ENCODE data around the gene TMEM223. TPM values are rescaled to one million over a fixed set of nuclear protein-coding genes. Genes with fewer than 3 reads are reported as not detected.

The TMEM223 gene
- total RNA-seq, 1 experiment from 2014 or later, result 22.2 TPM

DNA sequence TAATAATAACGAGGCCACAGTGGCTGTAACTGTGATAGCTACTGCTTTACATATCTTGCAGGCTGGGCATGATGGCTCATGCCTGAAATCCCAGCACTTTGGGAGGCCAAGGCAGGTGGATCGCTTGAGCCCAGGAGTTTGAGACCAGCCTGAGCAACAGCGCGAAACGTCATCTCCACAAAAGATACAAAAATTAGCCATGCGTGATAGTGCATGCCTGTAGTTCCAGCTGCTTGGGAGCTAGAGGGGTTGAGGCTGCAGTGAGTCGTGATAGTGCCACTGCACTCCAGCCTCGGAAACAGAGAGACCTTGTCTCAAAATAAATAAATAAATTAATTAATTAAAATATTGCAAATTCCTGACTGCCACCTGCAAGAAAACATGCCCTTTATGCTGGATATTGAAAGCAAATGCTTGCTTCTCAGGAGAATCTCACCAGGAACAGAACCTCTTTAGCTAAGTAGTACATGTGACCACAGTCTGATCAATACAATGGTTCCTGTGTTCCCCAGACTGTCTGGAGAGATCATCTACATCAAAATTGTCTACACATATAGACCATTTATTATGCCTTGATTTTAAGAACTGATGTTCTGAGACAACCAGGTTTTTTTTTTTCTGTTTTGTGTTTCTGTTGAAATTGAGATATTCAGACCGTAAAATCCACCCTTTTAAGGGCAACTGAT is 44.2 kb downstream of the TMEM223 start:
- no peak overlapping the region for H2AFZ ChIP-seq (ENCODE audit: low read length)
- DNase-seq, result no peak
- no peak overlapping the region for H2BK120ac ChIP-seq (ENCODE audit: low read depth, low read length, poor library complexity, severe bottlenecking)
- H3K79me2 ChIP-seq (ENCODE audit: insufficient read depth, low read length), result peaks cover 10% of the 10 kb centered on the region; the same call in 1 of the 2 replicates
- H2BK12ac ChIP-seq (ENCODE audit: insufficient read length, low read depth, low read length), result no peak overlapping the region
- H3K56ac ChIP-seq (ENCODE audit: insufficient read length, low read depth, low read length), result no peak overlapping the region
- no CpG with 5 or more reads among the region's 9 CpGs for WGBS (ENCODE audit: extremely low coverage, insufficient read length, low lambda C conversion rate)
- H3K4me1 ChIP-seq (ENCODE audit: insufficient read depth, low read length), result no peaks in the 10 kb centered on the region
- no peaks in the 10 kb centered on the region for H3K9me3 Mint-ChIP-seq
- no peak overlapping the region for H3K4me3 Mint-ChIP-seq
- H4K5ac ChIP-seq (ENCODE audit: insufficient read length, low read depth, low read length), result no peak overlapping the region
- no peak overlapping the region for H3K18ac ChIP-seq (ENCODE audit: insufficient read length, low read depth, low read length)
- H3K27ac Mint-ChIP-seq, result peak overlapping the region in 1 of 3 experiments; percentile 16; a peak in 1 of 7 replicates
- no peak overlapping the region for H3K9ac ChIP-seq (ENCODE audit: extremely low read depth, insufficient read length, low read length)
- TF ChIP-seq CTCF (conservative IDR thresholded peaks at IDR 0.05), result no peak
- no peaks in the 10 kb centered on the region for H4K20me1 ChIP-seq (ENCODE audit: control insufficient read depth, insufficient read depth, insufficient read length)
- H3K4me1 Mint-ChIP-seq, result peaks cover 0 to 4% of the 10 kb centered on the region in 2 experiments; a peak in 1 of 4 replicates
- H3K79me1 ChIP-seq (ENCODE audit: insufficient read depth, low read depth, low read length, poor library complexity, severe bottlenecking), result peaks cover 6% of the 10 kb centered on the region
- no peak overlapping the region for H3T11ph ChIP-seq (ENCODE audit: low read length)
- H3K23ac ChIP-seq (ENCODE audit: insufficient read length, low read depth, low read length), result no peak overlapping the region
- no peak overlapping the region for H3K4me2 ChIP-seq (ENCODE audit: insufficient read depth, insufficient read length, low read length)
- no peaks in the 10 kb centered on the region for H3K9me3 ChIP-seq (ENCODE audit: control insufficient read depth, low read depth, low read length)
- H3K23me2 ChIP-seq (ENCODE audit: insufficient read length, low read depth, low read length, poor library complexity, severe bottlenecking), result no peaks in the 10 kb centered on the region
- no peak overlapping the region for H3K4ac ChIP-seq (ENCODE audit: low read depth, low read length)
- no peak overlapping the region for H2BK20ac ChIP-seq (ENCODE audit: low read depth, low read length, poor library complexity, severe bottlenecking)
- no peak overlapping the region for H2BK5ac ChIP-seq (ENCODE audit: insufficient read length, low read length)
- H3K14ac ChIP-seq (ENCODE audit: insufficient read depth, low read length), result no peak overlapping the region
- no peak overlapping the region for H4K8ac ChIP-seq (replicated peaks; ENCODE audit: insufficient read length, low read depth, low read length)
- H3K36me3 Mint-ChIP-seq (ENCODE audit: insufficient read depth in 1 of 3, low read depth in 3 of 3), result peaks cover 21 to 32% (median 23%) of the 10 kb centered on the region in 3 experiments
- H3K27ac ChIP-seq (ENCODE audit: insufficient read length, low read depth, low read length), result no peak overlapping the region
- no peak overlapping the region for H4K91ac ChIP-seq (ENCODE audit: insufficient read length, low read depth, low read length)
- H3K27me3 Mint-ChIP-seq (ENCODE audit: low read depth), result no peaks in the 10 kb centered on the region
- no peak overlapping the region for H2AK5ac ChIP-seq (ENCODE audit: insufficient read length, low read length)
- no peak overlapping the region for H2BK15ac ChIP-seq (ENCODE audit: low read depth, low read length)
- H3K27me3 ChIP-seq (ENCODE audit: insufficient read depth, low read length), result no peaks in the 10 kb centered on the region

Small RNA genes lying within 50 kb of the gene (microRNA-seq; reads per million reads assigned to microRNA genes)
- gene MIR6514 (ENCODE audit: borderline microRNAs expressed), result not detected
- not detected for gene MIR6748 (ENCODE audit: borderline microRNAs expressed)

Other genes with a start within 250 kb of the TMEM223 start
- 13.9 and 15.2 TPM in 2 replicates for gene AHNAK, start 245.2 kb downstream of the TMEM223 start, total RNA-seq (2021)
- 1,790 and 1,800 TPM in 2 replicates for gene EEF1G, start 218.1 kb downstream of the TMEM223 start, total RNA-seq (2021)
- gene TUT1, start 200.5 kb downstream of the TMEM223 start, total RNA-seq (2021), result 20.7 and 24.9 TPM in 2 replicates
- 143 and 149 TPM in 2 replicates for gene MTA2, start 190.1 kb downstream of the TMEM223 start, total RNA-seq (2021)
- 35.3 and 40.6 TPM in 2 replicates for gene EML3, start 179.2 kb downstream of the TMEM223 start, total RNA-seq (2021)
- 0.79 and 1.0 TPM in 2 replicates for gene ROM1, start 178.7 kb downstream of the TMEM223 start, total RNA-seq (2021)
- gene B3GAT3, start 170.0 kb downstream of the TMEM223 start, total RNA-seq (2021), result 30.6 and 30.8 TPM in 2 replicates
- 387 TPM in 2 replicates for gene GANAB, start 145.4 kb downstream of the TMEM223 start, total RNA-seq (2021)
- 40.0 and 41.6 TPM in 2 replicates for gene INTS5, start 138.7 kb downstream of the TMEM223 start, total RNA-seq (2021)
- 139 and 150 TPM in 2 replicates for gene C11orf98, start 126.8 kb downstream of the TMEM223 start, total RNA-seq (2021)
- gene CSKMT, start 126.7 kb downstream of the TMEM223 start, total RNA-seq (2021), result 49.2 and 51.5 TPM in 2 replicates
- gene UQCC3, start 120.3 kb downstream of the TMEM223 start, total RNA-seq (2021), result 11.1 and 12.3 TPM in 2 replicates
- gene LBHD1, start 119.7 kb downstream of the TMEM223 start, total RNA-seq (2021), result 9.1 and 10.4 TPM in 2 replicates
- gene UBXN1, start 112.9 kb downstream of the TMEM223 start, total RNA-seq (2021), result 110 and 118 TPM in 2 replicates
- gene LRRN4CL, start 102.5 kb downstream of the TMEM223 start, total RNA-seq (2021), result 0.59 and 0.79 TPM in 2 replicates
- gene BSCL2, start 84.6 kb downstream of the TMEM223 start, total RNA-seq (2021), result 68.4 and 77.4 TPM in 2 replicates
- 3.2 and 3.4 TPM in 2 replicates for gene GNG3, start 84.3 kb downstream of the TMEM223 start, total RNA-seq (2021)
- 40.6 and 43.5 TPM in 2 replicates for gene HNRNPUL2, start 64.5 kb downstream of the TMEM223 start, total RNA-seq (2021)
- 31.6 and 33.4 TPM in 2 replicates for gene TTC9C, start 63.5 kb downstream of the TMEM223 start, total RNA-seq (2021)
- gene ZBTB3, start 37.8 kb downstream of the TMEM223 start, total RNA-seq (2021), result 39.7 and 43.4 TPM in 2 replicates
- gene POLR2G, start 30.4 kb downstream of the TMEM223 start, total RNA-seq (2021), result 126 and 129 TPM in 2 replicates
- gene TAF6L, start 20.6 kb downstream of the TMEM223 start, total RNA-seq (2021), result 37.7 and 44.2 TPM in 2 replicates
- gene TMEM179B, start 4.6 kb downstream of the TMEM223 start, total RNA-seq (2021), result 25.0 and 25.5 TPM in 2 replicates
- 65.5 and 69.0 TPM in 2 replicates for gene NXF1, start 13.4 kb upstream of the TMEM223 start, total RNA-seq (2021)
- 33.5 and 34.7 TPM in 2 replicates for gene STX5, start 40.0 kb upstream of the TMEM223 start, total RNA-seq (2021)
- gene TEX54, start 40.8 kb upstream of the TMEM223 start, total RNA-seq (2021), result 0.53 and 1.2 TPM in 2 replicates
- gene WDR74, start 47.6 kb upstream of the TMEM223 start, total RNA-seq (2021), result 121 and 124 TPM in 2 replicates
- gene SLC3A2, start 88.9 kb upstream of the TMEM223 start, total RNA-seq (2021), result 289 and 290 TPM in 2 replicates
- gene CHRM1, start 129.4 kb upstream of the TMEM223 start, total RNA-seq (2021), result not detected in 2 replicates
- gene SLC22A6, start 193.0 kb upstream of the TMEM223 start, total RNA-seq (2021), result not detected in 2 replicates
- gene SLC22A8, start 223.8 kb upstream of the TMEM223 start, total RNA-seq (2021), result not detected in 2 replicates

All from H9 (cell line).